ENCODE results near the gene PTOV1.

DNA sequence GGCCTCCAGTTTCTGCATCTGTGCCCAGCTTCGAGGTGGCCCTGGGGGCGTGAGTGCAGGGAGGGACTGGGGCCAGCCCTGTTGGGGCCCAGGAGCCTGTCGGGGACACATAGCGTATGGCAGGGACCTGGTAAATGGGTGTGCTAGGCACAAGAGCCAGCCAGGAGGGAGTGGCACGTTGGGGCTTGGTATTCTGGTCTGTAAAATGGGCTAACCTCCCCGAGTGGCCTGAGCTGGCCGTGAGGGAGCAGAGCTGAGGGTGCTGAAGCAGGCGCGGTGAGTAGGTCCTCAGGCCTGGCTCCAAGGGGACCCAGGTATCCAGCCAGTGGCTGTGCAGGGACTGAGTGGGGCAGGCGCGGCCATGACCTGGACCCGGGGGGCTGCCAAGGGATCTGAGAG lies 4.3 kb downstream of the PTOV1 start:
- TF ChIP-seq, protein P1, sequence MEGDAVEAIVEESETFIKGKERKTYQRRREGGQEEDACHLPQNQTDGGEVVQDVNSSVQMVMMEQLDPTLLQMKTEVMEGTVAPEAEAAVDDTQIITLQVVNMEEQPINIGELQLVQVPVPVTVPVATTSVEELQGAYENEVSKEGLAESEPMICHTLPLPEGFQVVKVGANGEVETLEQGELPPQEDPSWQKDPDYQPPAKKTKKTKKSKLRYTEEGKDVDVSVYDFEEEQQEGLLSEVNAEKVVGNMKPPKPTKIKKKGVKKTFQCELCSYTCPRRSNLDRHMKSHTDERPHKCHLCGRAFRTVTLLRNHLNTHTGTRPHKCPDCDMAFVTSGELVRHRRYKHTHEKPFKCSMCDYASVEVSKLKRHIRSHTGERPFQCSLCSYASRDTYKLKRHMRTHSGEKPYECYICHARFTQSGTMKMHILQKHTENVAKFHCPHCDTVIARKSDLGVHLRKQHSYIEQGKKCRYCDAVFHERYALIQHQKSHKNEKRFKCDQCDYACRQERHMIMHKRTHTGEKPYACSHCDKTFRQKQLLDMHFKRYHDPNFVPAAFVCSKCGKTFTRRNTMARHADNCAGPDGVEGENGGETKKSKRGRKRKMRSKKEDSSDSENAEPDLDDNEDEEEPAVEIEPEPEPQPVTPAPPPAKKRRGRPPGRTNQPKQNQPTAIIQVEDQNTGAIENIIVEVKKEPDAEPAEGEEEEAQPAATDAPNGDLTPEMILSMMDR (conservative IDR thresholded peaks at IDR 0.05 in 1 of 2, IDR thresholded peaks at IDR 0.05 in 1 of 2; ENCODE audit: extremely low read depth in 1 of 2, insufficient read depth in 1 of 2, low read depth in 1 of 2, low read length in 2 of 2), result no peak
- TF ChIP-seq EZH2 (IDR thresholded peaks at IDR 0.05; ENCODE audit: borderline replicate concordance, low read length), result no peak

All from mammary epithelial cell (primary cell).